Esophagus squamous epithelium (tissue), 5 donors: Measurements from ENCODE around the gene VWCE. TPM values are rescaled to one million over a fixed set of nuclear protein-coding genes. Genes with fewer than 3 reads are reported as not detected.

Experiments
- DNase-seq: peaks from one replicate; lab custom pipeline; 2025; lab: John Stamatoyannopoulos, UW
- H3K27ac ChIP-seq, 4 donors: fragments of 200-600 bp; sonication (generic); one replicate each; pipeline ENCODE4 v1.5.1; 2016 to 2019; ENCODE audit warnings: mild to moderate bottlenecking in 1 of 4
- H3K27me3 ChIP-seq, 4 donors: fragments of 200-600 bp; sonication (generic); 1 replicate in 3 of 4; 2 replicates in 1 of 4; pipeline versions ENCODE4 v1.5.1 to v1.6.0; 2017 to 2021; ENCODE audit warnings: antibody characterized with exemption in 1 of 4
- H3K36me3 ChIP-seq, 3 donors: fragments of 200-600 bp; sonication (generic); one replicate each; pipeline ENCODE4 v1.5.1; 2016 to 2019
- H3K4me1 ChIP-seq, 3 donors: fragments of 200-600 bp; sonication (generic); one replicate each; pipeline ENCODE4 v1.5.1; 2017 to 2019
- H3K4me3 ChIP-seq, 4 donors: fragments of 200-600 bp; sonication (generic); 1 replicate in 3 of 4; 2 replicates in 1 of 4; pipeline ENCODE4 v1.5.1; 2016 to 2019; ENCODE audit warnings: mild to moderate bottlenecking in 2 of 4, moderate library complexity in 1 of 4
- H3K9me3 ChIP-seq, 3 donors: fragments of 200-600 bp; sonication (generic); one replicate each; pipeline ENCODE4 v1.5.1; 2016 to 2019
- POLR2A ChIP-seq, 4 donors: fragments of 450-650 bp; IDR thresholded peaks; one replicate each; pipeline ENCODE4 v1.6.1; 2017; ENCODE audit warnings: antibody characterized with exemption in 4 of 4, mild to moderate bottlenecking in 4 of 4, moderate library complexity in 3 of 4
- WGBS, 2 donors: methylation state at CpG; one replicate each; pipeline ENCODE4 v1.1.5; 2018; 5-methylcytosine and 5-hydroxymethylcytosine counted together
- intact Hi-C: fragments of 100-400 bp; cut with DNase I; formaldehyde crosslinking; loops from one replicate; pipeline ENCODE4 v1.15.0; 2022
- total RNA-seq, 4 donors: library from RNA; depleted of rRNA; stranded (reverse); fragments of >200 nt; gene quantifications; one replicate each; pipeline ENCODE4 v1.1.0, GENCODE V29; 2016
- TF ChIP-seq, protein P1 (sequence below), 6 experiments: fragments of 450-650 bp in 4 of 6; fragments of 200-600 bp in 2 of 6; sonication (generic) in 2 of 6; IDR thresholded peaks; one replicate each; pipeline ENCODE4 v1.5.1; 2016 to 2019; ENCODE audit warnings: antibody characterized with exemption in 6 of 6, mild to moderate bottlenecking in 4 of 6, moderate library complexity in 4 of 6
- donor health status: DM: yes; HTN: yes; CAD: no.

VWCE gene
- total RNA-seq, 4 donors from 2014 or later, result 0.09 to 1.5 (median 0.30) TPM

DNA sequence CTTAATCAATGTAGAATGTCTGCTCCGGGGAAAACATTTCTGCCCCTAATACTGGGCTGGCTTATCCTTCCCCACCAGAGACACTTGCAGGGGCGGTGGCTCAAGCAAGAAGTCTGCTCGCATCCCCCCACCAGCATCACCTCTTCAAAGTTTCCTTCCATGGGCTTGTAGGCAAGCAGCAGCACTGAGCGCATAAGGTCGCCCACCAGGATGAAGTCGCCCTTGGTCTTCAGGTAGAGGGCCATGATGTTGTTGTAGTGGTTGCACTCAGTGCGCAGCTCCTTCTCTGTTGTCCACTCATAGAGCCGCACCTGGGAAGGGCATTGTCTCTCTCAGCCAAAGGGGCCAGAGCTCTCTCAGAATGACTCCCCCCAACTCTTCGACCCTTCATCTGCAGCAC lies 8.6 kb upstream of the VWCE start:
- Histone ChIP-seq H3K4me1 (peaks cover 0 to 2% (median 1%) of the 10 kb centered on the region in 3 donors), H3K4me3 (no peak overlapping the region), H3K36me3 (peaks cover 31 to 100% (median 57%) of the 10 kb centered on the region in 3 donors), H3K9me3 (no peaks in the 10 kb centered on the region), H3K27ac (no peak overlapping the region), H3K27me3 (no peaks in the 10 kb centered on the region)
- intact Hi-C loops, result no loop called here
- no peak for DNase-seq
- WGBS, 2 donors, result 94% methylated on average over 9 of the region's 9 CpGs
- TF ChIP-seq, protein P1, sequence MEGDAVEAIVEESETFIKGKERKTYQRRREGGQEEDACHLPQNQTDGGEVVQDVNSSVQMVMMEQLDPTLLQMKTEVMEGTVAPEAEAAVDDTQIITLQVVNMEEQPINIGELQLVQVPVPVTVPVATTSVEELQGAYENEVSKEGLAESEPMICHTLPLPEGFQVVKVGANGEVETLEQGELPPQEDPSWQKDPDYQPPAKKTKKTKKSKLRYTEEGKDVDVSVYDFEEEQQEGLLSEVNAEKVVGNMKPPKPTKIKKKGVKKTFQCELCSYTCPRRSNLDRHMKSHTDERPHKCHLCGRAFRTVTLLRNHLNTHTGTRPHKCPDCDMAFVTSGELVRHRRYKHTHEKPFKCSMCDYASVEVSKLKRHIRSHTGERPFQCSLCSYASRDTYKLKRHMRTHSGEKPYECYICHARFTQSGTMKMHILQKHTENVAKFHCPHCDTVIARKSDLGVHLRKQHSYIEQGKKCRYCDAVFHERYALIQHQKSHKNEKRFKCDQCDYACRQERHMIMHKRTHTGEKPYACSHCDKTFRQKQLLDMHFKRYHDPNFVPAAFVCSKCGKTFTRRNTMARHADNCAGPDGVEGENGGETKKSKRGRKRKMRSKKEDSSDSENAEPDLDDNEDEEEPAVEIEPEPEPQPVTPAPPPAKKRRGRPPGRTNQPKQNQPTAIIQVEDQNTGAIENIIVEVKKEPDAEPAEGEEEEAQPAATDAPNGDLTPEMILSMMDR (IDR thresholded peaks at IDR 0.05), result no peak
- TF ChIP-seq POLR2A (IDR thresholded peaks at IDR 0.05), result no peak

DNA sequence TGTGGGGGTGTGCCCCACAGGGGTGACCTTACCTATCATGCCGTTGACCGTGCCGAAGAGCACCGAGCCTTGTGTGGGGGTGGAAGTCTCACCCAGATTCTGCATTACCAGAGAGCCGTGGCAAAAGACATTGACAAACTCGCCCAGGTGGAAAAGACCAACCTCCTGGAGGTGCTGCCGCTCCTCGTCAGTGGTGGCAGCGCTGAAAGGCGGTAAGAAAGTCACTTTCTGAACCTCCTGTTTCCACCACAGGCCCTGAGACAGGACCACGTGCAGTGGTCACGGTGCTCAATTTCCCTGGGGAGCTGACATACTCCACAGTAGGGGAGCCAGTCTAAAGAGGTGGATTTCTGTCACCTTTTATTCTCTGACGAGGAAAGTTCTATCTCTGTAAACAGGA lies 7.4 kb upstream of the VWCE start:
- H3K36me3 ChIP-seq, result peaks cover 21 to 91% (median 46%) of the 10 kb centered on the region in 3 donors
- intact Hi-C loops, result no loop called here
- WGBS, 2 donors, result 91 to 94% methylated on average over 4 to 8 of the region's 13 CpGs

GRCh38 chr11:61298663-61299244 lies 3.6 kb upstream of the VWCE start:
- Histone ChIP-seq H3K9me3 (no peaks in the 10 kb centered on the region), H3K4me3 (no peak overlapping the region), H3K36me3 (peaks cover 14 to 53% (median 26%) of the 10 kb centered on the region in 3 donors), H3K27me3 (peaks cover 0 to 21% (median 0%) of the 10 kb centered on the region in 4 donors), H3K4me1 (peaks cover 25 to 44% (median 33%) of the 10 kb centered on the region in 3 donors), H3K27ac (peak overlapping the region in 2 of 4 donors; percentile 19 to 47)
- intact Hi-C loops, result no loop called here
- no peak for DNase-seq
- WGBS, 2 donors, result 85 to 90% methylated on average over 4 of the region's 4 CpGs
- no peak for TF ChIP-seq POLR2A (IDR thresholded peaks at IDR 0.05)
- TF ChIP-seq, protein P1 (IDR thresholded peaks at IDR 0.05), result no peak

More for the DNA sequence above, 7.4 kb upstream of the VWCE start:
- Histone ChIP-seq H3K4me1 (peaks cover 0 to 14% (median 12%) of the 10 kb centered on the region in 3 donors), H3K4me3 (no peak overlapping the region), H3K9me3 (no peaks in the 10 kb centered on the region), H3K27ac (no peak overlapping the region), H3K27me3 (no peaks in the 10 kb centered on the region)
- DNase-seq, result no peak
- TF ChIP-seq, protein P1 (IDR thresholded peaks at IDR 0.05), result no peak
- no peak for TF ChIP-seq POLR2A (IDR thresholded peaks at IDR 0.05)

DNA sequence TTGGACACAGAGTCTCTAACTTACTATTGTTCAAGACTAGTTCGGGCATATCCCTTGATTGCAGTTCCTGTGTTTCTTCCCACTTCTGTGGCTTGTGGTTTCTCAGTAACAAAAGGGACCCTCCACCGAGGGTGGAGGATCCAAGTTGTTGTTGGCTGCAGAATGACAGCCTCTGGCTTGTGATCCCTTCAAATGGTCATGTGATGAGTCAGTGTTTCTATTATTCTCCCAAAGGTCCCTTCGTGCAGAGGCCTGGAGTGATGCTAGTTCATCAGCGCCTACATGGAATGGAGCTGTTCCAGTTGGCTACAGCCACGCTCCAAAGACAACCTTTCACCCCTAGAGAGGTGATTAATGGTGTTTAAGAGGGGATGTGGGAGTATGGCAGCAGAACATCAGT lies 2.6 kb upstream of the VWCE start:
- H3K4me3 ChIP-seq, result no peak overlapping the region
- H3K27ac ChIP-seq, result peak overlapping the region in 1 of 4 donors; percentile 47
- TF ChIP-seq POLR2A (IDR thresholded peaks at IDR 0.05), result no peak
- TF ChIP-seq, protein P1 (IDR thresholded peaks at IDR 0.05), result no peak
- peaks cover 14 to 43% (median 22%) of the 10 kb centered on the region in 3 donors for H3K36me3 ChIP-seq
- WGBS, 2 donors, result 3 to 8% methylated on average over 3 to 5 of the region's 5 CpGs
- peaks cover 0 to 30% (median 0%) of the 10 kb centered on the region in 4 donors for H3K27me3 ChIP-seq
- no peaks in the 10 kb centered on the region for H3K9me3 ChIP-seq
- intact Hi-C loops, result no loop called here
- DNase-seq, result no peak
- peaks cover 29 to 49% (median 37%) of the 10 kb centered on the region in 3 donors for H3K4me1 ChIP-seq

GRCh38 chr11:61297341-61297740 lies 2.2 kb upstream of the VWCE start:
- Histone ChIP-seq H3K27ac (peak overlapping the region in 2 of 4 donors; percentile 38 to 64), H3K4me1 (peaks cover 29 to 49% (median 37%) of the 10 kb centered on the region in 3 donors), H3K36me3 (peaks cover 11 to 39% (median 18%) of the 10 kb centered on the region in 3 donors), H3K27me3 (peaks cover 0 to 34% (median 0%) of the 10 kb centered on the region in 4 donors), H3K4me3 (no peak overlapping the region), H3K9me3 (no peaks in the 10 kb centered on the region)
- intact Hi-C loops, result no loop called here
- WGBS, 2 donors, result 6 to 24% methylated on average over 1 of the region's 1 CpG
- TF ChIP-seq POLR2A (IDR thresholded peaks at IDR 0.05), result no peak
- TF ChIP-seq, protein P1 (IDR thresholded peaks at IDR 0.05), result no peak
- DNase-seq, result no peak
